Measurements from ENCODE around the gene ACOX1.

GRCh38 chr17:76005263-76006149 lies 26.5 kb upstream of the ACOX1 start:
- TF ChIP-seq CEBPB (IDR thresholded peaks at IDR 0.05; ENCODE audit: low read depth) (no peak), EZH2phosphoT487 (IDR thresholded peaks at IDR 0.05; ENCODE audit: borderline replicate concordance) (no peak), TCF7L2 (IDR thresholded peaks at IDR 0.05; ENCODE audit: borderline replicate concordance, extremely low read depth, insufficient read depth, insufficient read length) (no peak), CTCF (IDR thresholded peaks at IDR 0.05 in 2 of 3, conservative IDR thresholded peaks at IDR 0.05 in 1 of 3; ENCODE audit: borderline replicate concordance in 1 of 3, insufficient read depth in 1 of 3, low read depth in 2 of 3, low read length in 2 of 3) (peak; percentile 70 to 99 (median 92)), POLR2AphosphoS5 (IDR thresholded peaks at IDR 0.05; ENCODE audit: low read depth, low read length) (peak; percentile 53), JUND (IDR thresholded peaks at IDR 0.05) (no peak), POLR2A (IDR thresholded peaks at IDR 0.05; ENCODE audit: borderline replicate concordance, extremely low read depth, insufficient read depth, insufficient read length) (no peak), RAD21 (IDR thresholded peaks at IDR 0.05; ENCODE audit: low read depth) (peak; percentile 97), EZH2 (IDR thresholded peaks at IDR 0.05) (no peak), MAX (IDR thresholded peaks at IDR 0.05) (no peak), ELF1 (IDR thresholded peaks at IDR 0.05; ENCODE audit: borderline replicate concordance, low read depth) (no peak)

Data from HCT116 (cell line).